DND-41 (cell line): ENCODE results near the gene SOX6.

Experiments
- CTCF ChIP-seq: IDR thresholded peaks from 2 replicates; pipeline ENCODE4 v1.5.1; 2012; ENCODE audit warnings: borderline replicate concordance, low read length, moderate library complexity, mild to moderate bottlenecking; ENCODE audit not compliant: poor library complexity, severe bottlenecking; ENCODE audit errors: extremely low read depth
- EZH2 ChIP-seq: IDR thresholded peaks from 3 replicates; pipeline ENCODE4 v1.6.1; 2012; ENCODE audit warnings: borderline replicate concordance, low read depth, mild to moderate bottlenecking, moderate library complexity, low read length, inconsistent platforms; ENCODE audit not compliant: severe bottlenecking

- TF ChIP-seq CTCF (no peak), EZH2 (no peak)
Observed at GRCh38 chr11:16392616-16393015, 36.3 kb upstream of the SOX6 start.
